Heart left ventricle (tissue), 16 donors: ENCODE measurements around the gene TMEM243. TPM values are rescaled to one million over a fixed set of nuclear protein-coding genes. Genes with fewer than 3 reads are reported as not detected.
A peak's percentile ranks its signal among the peaks of the same experiment; 100 is the strongest.

Experiments used
- ATAC-seq, 4 donors: fragments of 200-7000 bp; cut with Tn5 transposase; one replicate each; pipeline ENCODE4 v1.9.1; 2020 to 2022; ENCODE audit warnings: moderate library complexity in 4 of 4, mild to moderate bottlenecking in 3 of 4, moderate number of reproducible peaks in 1 of 4
- DNase-seq, 5 donors: peaks; one replicate each; pipeline ENCODE4 v3.0.0-alpha.2; 2020
- H3K27ac ChIP-seq, 12 donors: fragments of 200-600 bp; sonication (generic) in 4 of 12; one replicate each; pipeline versions ENCODE4 v1.5.0 to v1.8.0; 2016 to 2022; ENCODE audit warnings: mild to moderate bottlenecking in 2 of 12
- H3K27me3 ChIP-seq, 9 donors: fragments of 200-600 bp; sonication (generic) in 2 of 9; one replicate each; pipeline versions ENCODE4 v1.5.1 to v1.8.0; 2016 to 2022; ENCODE audit warnings: mild to moderate bottlenecking in 3 of 9
- H3K36me3 ChIP-seq, 9 donors: fragments of 200-600 bp; sonication (generic) in 2 of 9; one replicate each; pipeline versions ENCODE4 v1.5.0 to v1.8.0; 2018 to 2022; ENCODE audit warnings: mild to moderate bottlenecking in 2 of 9
- H3K4me1 ChIP-seq, 12 donors: fragments of 200-600 bp; sonication (generic) in 4 of 12; one replicate each; pipeline versions ENCODE4 v1.5.0 to v1.8.0; 2016 to 2022; ENCODE audit warnings: mild to moderate bottlenecking in 3 of 12
- H3K4me3 ChIP-seq, 12 donors: fragments of 200-600 bp; sonication (generic) in 4 of 12; one replicate each; pipeline versions ENCODE4 v1.5.0 to v1.8.0; 2017 to 2022; ENCODE audit warnings: mild to moderate bottlenecking in 9 of 12, moderate library complexity in 4 of 12
- H3K9me3 ChIP-seq, 12 donors: fragments of 200-600 bp; sonication (generic) in 4 of 12; one replicate each; pipeline versions ENCODE4 v1.5.0 to v1.8.0; 2016 to 2022; ENCODE audit warnings: mild to moderate bottlenecking in 1 of 12
- POLR2A ChIP-seq, 2 donors: fragments of 450-650 bp; IDR thresholded peaks; one replicate each; pipeline ENCODE4 v1.6.1; 2017; ENCODE audit warnings: antibody characterized with exemption in 2 of 2, mild to moderate bottlenecking in 2 of 2, moderate library complexity in 2 of 2
- WGBS, 4 donors: extraction: QIAGEN DNeasy Blood & Tissue Kit in 2 of 4; methylation state at CpG; one replicate each; pipeline versions ENCODE4 v1.1.5 to v1.1.7; 2013 to 2018; 5-methylcytosine and 5-hydroxymethylcytosine counted together
- intact Hi-C, 10 donors: fragments of 100-400 bp; cut with DNase I; formaldehyde crosslinking; loops; one replicate each; pipeline versions ENCODE4 v1.11.1 to v1.14.2; 2022
- polyA plus RNA-seq, 2 donors: library from polyadenylated mRNA; stranded (reverse); fragments of 200-250 nt; gene quantifications; one replicate each; pipeline ENCODE4 v1.2.3, GENCODE V29; 2013
- total RNA-seq, 9 donors: library from RNA; depleted of rRNA in 2 of 9; stranded (reverse); fragments of >200 nt in 2 of 9; fragmentation: NEBNext Ultra II Directional in 3 of 9; extraction: Animal tissue kit (Norgen Biotek cat#: 25700) in 3 of 9; gene quantifications; one replicate each; pipeline versions ENCODE4 v1.1.0 to v1.2.4, GENCODE V29; 2016 to 2023
- TF ChIP-seq, protein P1 (sequence below), 12 donors: fragments of 200-600 bp; sonication (generic) in 4 of 12; IDR thresholded peaks; one replicate each; pipeline versions ENCODE4 v1.5.0 to v1.8.0; 2018 to 2022; ENCODE audit warnings: antibody characterized with exemption in 12 of 12, mild to moderate bottlenecking in 5 of 12
- donor health status: ischemic (EF 13 %, LVEDD 7.1; RV severe dilation, severe dysfunction).
- donor health status: healthy with polysubstance abuse.
- donor health status: DM: no; HTN: yes; CAD: no.
- donor health status: DM: no; HTN: no; CAD: no.
- donor health status: ischemic (EF 25% LVEDD 6.9; RV normal size, moderate dysfunction).
- donor health status: ischemic (EF 25% LVEDD 5.7; RV mildly dilated, moderate dysfunction).
- donor health status: healthy.
- donor health status: DM: yes; HTN: yes; CAD: no.
- donor health status: ischemic (EF 35%, LVEDD 5.7; RV mildly dilated, moderate dysfunction).
- donor health status: nonischemic (EF 11% LVEDD 7.7; RV severe dilation, severe dysfunction).
- donor health status: DM: yes; HTN: yes; CAD: no.
- donor health status: PGD.
- donor health status: ischemic (EF 29% LVEDD 5.4; RV normal size, mild dysfunction).
- donor health status: nonischemic (EF 23%, LVEDD 6.1; RV moderate dilation, normal function).

The TMEM243 gene
- total and polyA plus RNA-seq, 11 donors, result 1.8 to 13.1 (median 7.0) TPM

DNA sequence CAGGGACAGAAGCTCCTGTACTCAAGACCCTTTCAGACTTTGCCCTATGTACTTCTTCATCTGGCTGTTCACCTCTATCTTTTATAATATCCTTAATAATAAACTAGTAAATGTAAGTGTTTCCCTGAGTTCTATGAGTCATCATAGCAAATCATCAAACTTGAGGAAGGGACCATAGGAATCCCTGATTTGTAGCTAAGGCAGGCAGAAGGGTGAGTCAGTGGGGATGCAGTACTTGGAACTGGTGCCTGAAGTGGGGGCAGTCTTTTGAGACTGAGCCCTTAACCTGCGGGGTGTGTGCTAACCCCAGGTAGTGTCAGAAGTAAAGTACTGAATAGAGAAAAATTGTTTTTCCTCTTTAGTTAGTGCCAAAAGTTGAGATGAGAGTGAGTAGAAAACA, 6.2 kb upstream of the TMEM243 start:
- Histone ChIP-seq H3K27ac (no peak overlapping the region), H3K4me3 (no peak overlapping the region), H3K27me3 (peaks cover 0 to 15% (median 0%) of the 10 kb centered on the region in 9 donors), H3K4me1 (peaks cover 0 to 6% (median 3%) of the 10 kb centered on the region in 12 donors), H3K36me3 (no peaks in the 10 kb centered on the region), H3K9me3 (no peaks in the 10 kb centered on the region)
- intact Hi-C loops, result loop anchor here in 4 of 10 donors (5.0 to 10.0 kb wide), 4 partner anchors 71 to 293 kb away; partner anchors contain the start of genes DMTF1 (in 1 of the 4) and ELAPOR2 (in 1 of the 4)
- 58 to 76% (median 69%) methylated on average over 1 of the region's 1 CpG for WGBS, 4 donors
- ATAC-seq (no peak), DNase-seq (no peak)
- TF ChIP-seq, protein P1, sequence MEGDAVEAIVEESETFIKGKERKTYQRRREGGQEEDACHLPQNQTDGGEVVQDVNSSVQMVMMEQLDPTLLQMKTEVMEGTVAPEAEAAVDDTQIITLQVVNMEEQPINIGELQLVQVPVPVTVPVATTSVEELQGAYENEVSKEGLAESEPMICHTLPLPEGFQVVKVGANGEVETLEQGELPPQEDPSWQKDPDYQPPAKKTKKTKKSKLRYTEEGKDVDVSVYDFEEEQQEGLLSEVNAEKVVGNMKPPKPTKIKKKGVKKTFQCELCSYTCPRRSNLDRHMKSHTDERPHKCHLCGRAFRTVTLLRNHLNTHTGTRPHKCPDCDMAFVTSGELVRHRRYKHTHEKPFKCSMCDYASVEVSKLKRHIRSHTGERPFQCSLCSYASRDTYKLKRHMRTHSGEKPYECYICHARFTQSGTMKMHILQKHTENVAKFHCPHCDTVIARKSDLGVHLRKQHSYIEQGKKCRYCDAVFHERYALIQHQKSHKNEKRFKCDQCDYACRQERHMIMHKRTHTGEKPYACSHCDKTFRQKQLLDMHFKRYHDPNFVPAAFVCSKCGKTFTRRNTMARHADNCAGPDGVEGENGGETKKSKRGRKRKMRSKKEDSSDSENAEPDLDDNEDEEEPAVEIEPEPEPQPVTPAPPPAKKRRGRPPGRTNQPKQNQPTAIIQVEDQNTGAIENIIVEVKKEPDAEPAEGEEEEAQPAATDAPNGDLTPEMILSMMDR (IDR thresholded peaks at IDR 0.05), result no peak
- no peak for TF ChIP-seq POLR2A (IDR thresholded peaks at IDR 0.05)

DNA sequence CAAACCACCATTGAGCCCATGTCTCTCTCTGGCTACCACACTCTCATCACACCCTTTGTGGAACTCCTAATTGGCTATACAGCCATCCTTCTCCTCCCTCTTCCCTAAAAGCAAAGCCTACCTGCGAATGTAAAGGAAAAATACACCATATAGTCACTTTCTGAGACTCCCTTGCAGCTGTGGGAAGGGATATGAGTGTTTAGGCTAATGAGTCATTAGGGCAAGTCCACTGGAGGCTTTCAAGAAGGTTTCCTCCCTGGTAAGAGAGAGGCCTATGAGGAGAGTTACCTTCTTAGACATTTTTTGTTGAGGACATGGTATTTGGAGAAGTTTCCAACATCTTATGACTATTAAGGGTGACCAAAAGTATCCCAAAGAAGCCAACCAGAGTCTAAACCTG, 4.1 kb upstream of the TMEM243 start:
- no peak overlapping the region for H3K4me3 ChIP-seq
- WGBS, 4 donors, result 88 to 97% (median 92%) methylated on average over 1 of the region's 1 CpG
- ATAC-seq (no peak), DNase-seq (no peak)
- no peaks in the 10 kb centered on the region for H3K36me3 ChIP-seq
- H3K9me3 ChIP-seq, result no peaks in the 10 kb centered on the region
- no peak for TF ChIP-seq POLR2A (IDR thresholded peaks at IDR 0.05)
- TF ChIP-seq, protein P1 (IDR thresholded peaks at IDR 0.05), result no peak
- intact Hi-C loops, result loop anchor here in 4 of 10 donors (5.0 to 10.0 kb wide), 4 partner anchors 69 to 169 kb away; partner anchors contain the start of genes DMTF1 (in 2 of the 4) and ELAPOR2 (in 1 of the 4)
- H3K4me1 ChIP-seq, result peaks cover 0 to 17% (median 6%) of the 10 kb centered on the region in 12 donors
- no peak overlapping the region for H3K27ac ChIP-seq
- peaks cover 0 to 15% (median 0%) of the 10 kb centered on the region in 9 donors for H3K27me3 ChIP-seq

DNA sequence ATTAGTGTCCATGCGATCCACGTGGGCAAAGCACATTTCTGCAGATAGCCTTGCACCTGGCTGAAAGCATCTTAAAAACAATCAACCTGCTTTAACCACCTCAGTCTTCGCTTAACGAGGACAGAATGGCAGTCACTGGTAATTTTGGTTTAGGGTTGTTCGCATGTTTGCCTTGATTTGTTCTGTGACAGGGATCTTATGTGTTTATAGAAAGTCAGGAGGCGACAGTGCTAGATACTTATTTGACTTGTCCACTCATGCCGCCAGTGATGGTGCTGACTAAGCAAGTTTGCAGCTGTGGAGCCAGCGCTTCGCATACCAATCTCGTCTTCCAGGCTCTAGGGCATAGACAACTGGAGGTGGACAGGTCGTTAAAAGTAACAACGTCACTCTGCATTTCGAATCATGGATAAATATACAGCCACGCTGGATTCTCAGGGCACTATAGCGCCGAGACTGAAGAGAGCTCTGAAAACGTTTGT, 1.2 kb upstream of the TMEM243 start:
- H3K4me3 ChIP-seq, result peak overlapping the region; percentile 65 to 94 (median 86)
- H3K9me3 ChIP-seq, result no peaks in the 10 kb centered on the region
- ATAC-seq (no peak), DNase-seq (peak in 1 of 5 donors; percentile 9)
- WGBS, 4 donors, result 8 to 15% (median 8%) methylated on average over 15 to 17 of the region's 17 CpGs
- no peaks in the 10 kb centered on the region for H3K36me3 ChIP-seq
- peak overlapping the region in 3 of 12 donors; percentile 87 for H3K27ac ChIP-seq
- intact Hi-C loops, result loop anchor here in 5 of 10 donors (2.0 to 10.0 kb wide), 6 partner anchors 66 to 166 kb away; partner anchors contain the start of genes DMTF1 (in 3 of the 5) and ELAPOR2 (in 1 of the 5)
- H3K27me3 ChIP-seq, result peaks cover 0 to 15% (median 0%) of the 10 kb centered on the region in 9 donors
- TF ChIP-seq, protein P1 (IDR thresholded peaks at IDR 0.05), result no peak
- TF ChIP-seq POLR2A (IDR thresholded peaks at IDR 0.05), result no peak
- H3K4me1 ChIP-seq, result peaks cover 0 to 40% (median 12%) of the 10 kb centered on the region in 12 donors

DNA sequence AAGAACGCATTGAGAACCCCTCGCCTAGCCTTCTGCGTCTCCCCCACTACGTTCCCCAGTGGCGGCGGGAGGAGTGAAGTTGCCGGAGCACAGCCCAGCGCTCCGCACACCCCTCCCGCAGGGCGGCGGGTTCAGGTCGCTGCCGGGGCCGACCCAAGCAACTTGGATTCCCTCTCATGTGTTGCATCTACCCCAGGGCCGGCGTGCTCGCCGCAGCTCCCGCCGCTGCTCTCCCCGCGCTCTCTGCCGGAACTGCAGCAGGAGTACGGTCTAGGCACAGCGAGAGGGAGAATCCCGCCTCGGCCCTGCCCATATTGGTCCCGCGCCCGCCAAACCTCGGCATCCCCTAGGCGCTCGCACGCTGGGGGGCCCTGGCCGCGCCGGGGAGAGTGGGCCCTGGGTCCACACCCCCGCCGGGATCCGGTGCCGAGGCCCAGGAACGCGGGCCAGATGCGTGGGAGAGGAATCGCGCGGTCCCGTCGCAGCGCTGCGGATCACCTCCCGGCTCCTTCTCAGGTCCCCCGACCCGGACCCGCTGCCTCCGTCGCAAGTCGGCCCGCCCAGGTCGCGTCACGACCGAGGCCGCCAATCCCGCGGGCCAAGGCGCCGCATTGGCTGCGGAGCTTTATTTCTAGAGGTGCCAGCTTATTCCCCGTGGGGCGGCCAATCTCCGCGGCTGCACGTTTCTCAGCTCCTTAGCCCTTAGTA, 648 bp upstream of the TMEM243 start:
- 0 to 1% (median 0%) methylated on average over 17 to 75 of the region's 75 CpGs for WGBS, 4 donors
- peak; percentile 29 to 87 (median 78) for ATAC-seq
- Histone ChIP-seq H3K4me1 (peaks cover 0 to 42% (median 12%) of the 10 kb centered on the region in 12 donors), H3K9me3 (no peaks in the 10 kb centered on the region), H3K27me3 (peaks cover 0 to 15% (median 0%) of the 10 kb centered on the region in 9 donors), H3K36me3 (no peaks in the 10 kb centered on the region), H3K4me3 (peak overlapping the region; percentile 65 to 94 (median 86)), H3K27ac (peak overlapping the region; percentile 66 to 91 (median 87))
- intact Hi-C loops, result loop anchor here in 5 of 10 donors (2.0 to 10.0 kb wide), 6 partner anchors 65 to 165 kb away; partner anchors contain the start of genes DMTF1 (in 3 of the 5) and ELAPOR2 (in 1 of the 5)
- TF ChIP-seq, protein P1 (IDR thresholded peaks at IDR 0.05), result peak in 1 of 12 donors; percentile 4
- peak in 1 of 2 donors; percentile 91 for TF ChIP-seq POLR2A (IDR thresholded peaks at IDR 0.05)
- peak; percentile 63 to 90 (median 78) for DNase-seq
